GM18498 (cell line): ENCODE results near the gene PDGFRB.

ENCODE experiments used
- ATAC-seq: cut with Tn5 transposase; IDR thresholded peaks from one replicate; pipeline ENCODE4 v1.9.1; 2021; ENCODE audit warnings: mild to moderate bottlenecking, moderate library complexity; ENCODE audit not compliant: unreplicated experiment

Gene PDGFRB

DNA sequence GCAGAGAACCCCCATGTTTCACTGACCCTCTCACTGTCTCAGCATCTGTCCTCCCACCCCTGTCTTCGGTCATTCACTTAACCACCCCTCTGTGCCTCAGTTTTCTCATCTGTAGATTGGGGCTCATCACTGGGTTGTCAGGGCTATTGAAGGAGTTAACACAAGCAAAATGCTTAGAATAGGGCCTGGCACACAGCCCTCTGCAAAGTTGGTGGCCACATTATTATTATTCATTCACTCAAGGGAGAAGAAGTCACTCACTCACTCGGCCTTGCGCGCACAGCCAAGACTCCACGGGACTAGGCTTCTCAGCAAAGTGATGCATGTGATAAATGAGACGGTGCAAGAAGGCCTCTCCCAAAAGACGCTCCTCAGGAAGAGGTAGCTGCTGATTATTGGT, 8.0 kb downstream of the PDGFRB start:
- no peak for ATAC-seq

DNA sequence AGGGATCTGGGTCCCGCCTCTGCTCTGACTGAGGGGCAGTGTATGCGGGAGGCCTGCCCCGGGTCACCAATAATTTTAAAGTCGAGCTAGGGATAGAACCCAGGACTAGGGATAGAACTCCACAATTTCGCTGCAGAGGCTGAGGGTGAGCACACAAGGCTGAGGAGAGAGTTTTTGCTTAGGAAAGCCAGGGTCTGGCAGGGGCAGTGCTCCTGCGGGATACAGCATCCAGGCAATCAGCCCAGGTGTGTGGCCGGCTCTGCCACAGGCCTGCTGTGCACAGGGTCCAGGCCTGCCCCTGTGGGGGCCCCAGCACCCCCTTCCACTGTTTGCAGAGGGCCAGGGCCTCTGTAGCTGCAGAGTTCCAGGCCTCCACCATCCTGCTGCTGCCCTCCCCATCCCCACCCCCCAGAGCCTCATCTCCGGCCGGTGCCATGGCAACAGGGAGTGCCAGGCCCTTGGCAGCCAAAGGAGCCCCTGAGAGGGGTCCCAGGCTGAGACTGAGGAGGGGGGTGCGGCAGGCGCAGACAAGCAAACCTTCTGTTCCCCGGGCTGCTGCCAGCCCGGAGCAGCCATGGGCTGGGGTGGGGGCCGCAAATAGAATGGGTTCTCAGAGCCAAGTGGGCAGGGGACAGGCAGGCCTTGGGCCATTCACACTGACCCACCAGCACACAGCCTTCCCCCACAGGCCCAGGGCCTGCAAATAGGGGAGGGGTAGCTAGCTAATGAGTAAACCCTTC, 8.6 kb downstream of the PDGFRB start:
- no peak for ATAC-seq

- ATAC-seq = no peak
Measured at GRCh38 chr5:150146235-150146634, 9.4 kb downstream of the PDGFRB start.

DNA sequence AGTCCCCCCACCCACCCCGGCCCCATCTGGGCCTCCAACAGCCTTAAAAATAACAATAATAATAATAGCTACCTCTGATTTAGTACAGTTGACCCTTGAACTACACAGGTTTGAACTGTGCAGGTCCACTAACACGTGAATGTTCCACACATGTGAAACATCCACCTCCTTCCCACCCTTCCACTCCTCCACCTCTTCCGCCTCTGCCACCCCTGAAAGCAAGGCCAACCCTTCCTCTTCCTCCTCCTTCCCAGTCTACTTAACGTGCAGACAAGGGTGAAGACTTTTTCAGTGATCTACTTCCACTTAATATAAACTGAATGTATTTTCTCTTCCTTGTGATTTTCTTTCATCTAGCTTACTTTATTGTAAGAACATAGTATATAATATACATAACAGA, 10.8 kb downstream of the PDGFRB start:
- ATAC-seq = no peak

DNA sequence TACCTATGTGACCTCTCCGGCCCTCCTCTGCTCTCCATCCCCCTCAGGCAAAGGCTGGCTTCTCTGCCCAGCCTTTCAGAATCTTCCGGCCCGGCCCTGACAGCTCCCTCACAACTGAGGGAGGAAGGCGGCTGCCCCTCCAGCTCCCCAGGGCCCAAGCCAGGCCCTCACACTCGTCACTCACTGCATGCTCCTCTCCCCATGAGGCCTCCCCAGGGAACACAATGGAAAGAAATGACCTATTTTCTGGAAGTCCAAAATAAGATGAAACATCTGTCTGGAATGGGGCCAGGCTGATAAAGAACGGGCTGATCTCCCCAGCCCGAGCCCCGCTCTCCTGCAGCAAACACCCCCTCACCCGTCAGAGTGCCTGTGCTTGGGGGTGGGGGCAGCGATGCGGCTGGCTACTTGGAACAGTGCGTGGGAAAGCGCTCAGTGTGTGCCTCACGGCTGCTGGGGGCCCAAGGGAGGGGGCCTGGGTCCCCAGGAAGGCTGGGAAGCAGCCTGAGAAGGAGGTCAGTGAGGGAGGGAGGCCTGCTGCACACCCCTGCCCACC, 11.3 kb downstream of the PDGFRB start:
- ATAC-seq = no peak

DNA sequence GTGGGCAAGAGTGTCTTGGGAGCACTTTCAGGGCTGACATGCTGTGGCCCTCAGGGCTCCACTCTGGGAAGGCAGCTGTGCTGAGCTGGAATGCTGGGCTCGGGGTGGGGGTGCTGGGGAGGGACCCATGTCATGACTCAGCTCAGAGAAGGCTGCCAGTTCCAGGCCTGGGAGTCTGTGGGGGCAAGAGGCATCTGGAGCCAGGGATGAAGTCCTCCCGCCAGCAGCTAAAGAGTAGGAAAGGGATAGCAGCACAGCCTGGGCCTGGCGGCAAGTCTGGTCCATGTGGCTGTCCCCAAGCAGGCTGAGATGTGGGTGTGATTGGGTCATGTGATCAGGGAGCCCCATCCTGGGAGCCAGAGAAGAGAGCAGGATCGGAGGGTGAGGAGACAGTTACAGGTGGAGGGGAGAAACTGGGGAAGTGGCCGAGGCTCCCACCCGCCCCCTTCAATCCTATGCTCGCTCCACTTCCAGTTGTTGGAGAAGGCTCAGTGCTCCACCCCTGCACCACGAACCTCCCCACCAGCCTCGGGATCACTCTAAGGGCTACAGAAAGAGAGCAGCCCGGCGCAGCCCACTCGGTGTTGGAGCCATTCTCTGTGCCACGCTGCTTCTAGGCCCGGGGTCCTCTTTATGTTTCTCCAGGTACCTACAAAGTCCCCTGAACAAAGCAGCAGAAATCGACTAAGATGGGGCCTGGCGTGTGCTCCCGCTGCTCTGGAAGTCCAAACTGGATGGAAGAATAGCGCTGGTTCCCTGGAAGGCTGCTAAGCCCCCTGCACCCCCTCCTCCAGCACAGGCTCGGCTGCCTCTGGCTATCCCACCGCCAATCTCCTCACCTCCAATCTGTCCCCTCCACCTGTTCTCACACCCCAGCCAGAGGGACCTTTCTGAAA, 12.0 kb downstream of the PDGFRB start:
- no peak for ATAC-seq

DNA sequence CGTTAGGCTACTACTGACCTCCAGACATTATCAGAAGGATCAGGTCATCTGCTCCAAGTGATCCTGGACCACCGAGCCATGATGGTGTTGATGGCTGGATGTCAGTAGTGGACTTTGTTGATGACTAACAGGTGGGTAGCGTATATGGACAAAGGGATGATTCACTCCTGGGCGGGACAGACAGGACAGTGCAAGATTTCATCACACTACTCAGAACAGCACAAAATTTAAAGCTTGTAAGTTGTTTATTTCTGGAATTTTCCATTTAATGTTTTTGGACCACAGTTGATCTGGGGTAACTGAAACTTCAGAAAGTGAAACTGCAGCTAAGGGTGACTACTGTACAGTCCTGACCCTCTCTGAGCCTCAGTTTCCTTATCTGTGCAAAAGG, 12.7 kb downstream of the PDGFRB start:
- ATAC-seq = no peak

DNA sequence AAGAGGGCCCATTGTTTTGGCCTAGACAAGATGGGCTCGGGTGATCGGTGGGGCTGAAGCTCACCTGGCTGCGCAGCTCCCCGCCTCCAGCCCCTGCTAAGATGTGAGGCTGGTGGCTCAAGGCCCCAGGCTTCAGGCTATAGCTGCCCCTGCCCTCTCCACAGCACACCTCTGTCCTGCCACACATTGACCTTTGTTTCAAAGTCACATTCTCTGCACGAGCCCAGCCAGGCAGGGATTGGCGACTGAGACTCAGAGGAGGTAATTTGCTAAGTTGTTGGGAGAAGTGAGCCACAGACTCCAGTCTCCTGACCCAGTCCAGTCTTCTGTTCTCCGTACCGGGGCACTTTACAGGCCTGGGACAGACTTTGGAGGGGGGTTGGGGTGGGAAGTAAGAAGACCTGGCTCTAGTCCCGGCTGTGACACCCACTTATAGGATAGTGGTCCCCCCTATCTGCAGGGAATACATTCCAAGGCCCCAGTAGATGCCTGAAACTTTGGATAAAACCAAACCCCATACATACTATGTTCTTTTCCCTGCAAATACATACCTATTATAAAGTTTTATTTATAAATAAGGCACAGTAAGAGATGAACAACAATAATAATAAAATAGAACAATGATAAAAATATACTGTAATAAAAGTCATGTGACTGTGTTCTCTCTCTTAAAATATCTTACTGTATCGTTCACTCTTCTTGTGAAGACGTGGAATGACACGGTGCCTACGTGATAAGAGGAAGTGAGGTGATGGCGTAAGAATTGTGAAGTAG, 13.3 kb downstream of the PDGFRB start:
- no peak for ATAC-seq

- ATAC-seq = no peak
Measured at GRCh38 chr5:150141544-150142184, 14.0 kb downstream of the PDGFRB start.

GRCh38 chr5:150140830-150141229, 14.8 kb downstream of the PDGFRB start:
- no peak for ATAC-seq

DNA sequence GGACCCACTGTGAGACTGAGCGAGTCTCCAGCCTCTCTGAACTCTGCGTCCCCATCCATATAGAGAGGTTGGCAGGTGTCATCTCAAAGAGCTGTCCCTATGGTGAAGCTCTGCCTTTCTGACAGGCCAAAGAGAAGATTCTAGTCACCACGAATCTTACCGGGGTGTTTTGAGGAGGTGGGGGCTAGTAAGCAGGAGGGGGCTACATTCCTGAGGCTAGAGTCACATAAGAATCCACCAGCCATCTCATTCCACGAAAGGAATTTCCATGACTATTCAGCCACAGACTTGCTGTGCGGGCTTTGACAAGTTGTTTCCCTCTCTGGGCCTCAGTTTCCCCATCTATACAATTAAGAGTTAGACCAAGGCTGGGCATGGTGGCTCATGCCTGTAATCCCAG, 16.3 kb downstream of the PDGFRB start:
- ATAC-seq = no peak

DNA sequence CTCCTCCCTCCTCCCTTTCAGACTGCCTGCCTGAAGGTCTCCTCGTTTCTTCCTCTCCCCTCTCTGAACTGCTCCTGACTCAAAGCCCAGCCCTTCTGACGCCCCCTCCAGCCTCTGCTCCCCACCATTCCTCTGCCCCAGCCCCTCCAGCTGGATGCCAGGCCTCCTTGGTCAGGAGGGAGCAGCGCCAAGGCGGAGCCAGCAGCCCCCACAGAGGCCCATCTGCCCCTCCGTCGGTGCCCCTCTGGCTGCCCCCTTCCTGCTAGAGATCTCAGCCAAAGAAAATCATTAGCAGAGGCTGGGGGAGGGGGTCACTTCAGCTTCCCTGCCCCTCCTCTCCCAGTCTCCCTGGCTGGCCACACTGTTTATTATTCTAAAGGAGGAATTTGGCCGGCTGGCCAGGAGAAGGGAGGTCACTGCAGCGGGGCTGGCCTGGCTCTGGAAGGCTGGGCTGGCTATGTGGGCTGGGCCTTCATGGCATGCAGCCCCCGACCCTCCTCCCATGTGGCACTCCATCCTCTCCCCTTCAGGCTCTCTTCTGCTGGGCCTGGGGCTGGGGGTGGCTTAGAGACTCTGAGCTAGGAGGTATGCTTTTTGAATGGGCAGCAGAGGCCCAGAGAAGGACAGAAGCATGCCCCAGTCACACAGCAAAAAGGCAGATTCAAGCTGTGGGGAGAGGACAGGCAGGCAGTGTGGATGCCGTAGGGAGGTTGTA, 16.9 kb downstream of the PDGFRB start:
- no peak for ATAC-seq

DNA sequence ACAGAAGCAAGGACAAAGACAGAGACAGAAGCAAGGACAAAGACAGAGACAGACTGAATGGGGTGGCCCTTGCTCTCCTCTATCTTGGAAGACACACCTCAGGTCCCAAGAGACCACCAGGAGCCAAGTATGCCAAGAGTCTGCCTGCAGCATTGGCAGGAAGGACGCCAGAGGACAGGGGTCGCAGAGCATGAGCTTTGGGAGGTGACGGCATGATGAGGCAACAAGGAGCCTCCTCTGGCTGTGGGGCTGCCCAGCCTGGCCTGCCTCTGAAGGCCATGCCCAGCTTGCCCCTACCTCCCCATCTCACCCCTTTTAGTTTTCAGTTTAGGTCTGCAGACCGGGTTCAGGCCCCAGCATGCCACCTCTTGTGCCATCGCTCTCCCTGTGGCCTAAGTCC, 17.6 kb downstream of the PDGFRB start:
- ATAC-seq = no peak

- ATAC-seq = no peak
Measured at GRCh38 chr5:150137168-150137957, 18.3 kb downstream of the PDGFRB start.

DNA sequence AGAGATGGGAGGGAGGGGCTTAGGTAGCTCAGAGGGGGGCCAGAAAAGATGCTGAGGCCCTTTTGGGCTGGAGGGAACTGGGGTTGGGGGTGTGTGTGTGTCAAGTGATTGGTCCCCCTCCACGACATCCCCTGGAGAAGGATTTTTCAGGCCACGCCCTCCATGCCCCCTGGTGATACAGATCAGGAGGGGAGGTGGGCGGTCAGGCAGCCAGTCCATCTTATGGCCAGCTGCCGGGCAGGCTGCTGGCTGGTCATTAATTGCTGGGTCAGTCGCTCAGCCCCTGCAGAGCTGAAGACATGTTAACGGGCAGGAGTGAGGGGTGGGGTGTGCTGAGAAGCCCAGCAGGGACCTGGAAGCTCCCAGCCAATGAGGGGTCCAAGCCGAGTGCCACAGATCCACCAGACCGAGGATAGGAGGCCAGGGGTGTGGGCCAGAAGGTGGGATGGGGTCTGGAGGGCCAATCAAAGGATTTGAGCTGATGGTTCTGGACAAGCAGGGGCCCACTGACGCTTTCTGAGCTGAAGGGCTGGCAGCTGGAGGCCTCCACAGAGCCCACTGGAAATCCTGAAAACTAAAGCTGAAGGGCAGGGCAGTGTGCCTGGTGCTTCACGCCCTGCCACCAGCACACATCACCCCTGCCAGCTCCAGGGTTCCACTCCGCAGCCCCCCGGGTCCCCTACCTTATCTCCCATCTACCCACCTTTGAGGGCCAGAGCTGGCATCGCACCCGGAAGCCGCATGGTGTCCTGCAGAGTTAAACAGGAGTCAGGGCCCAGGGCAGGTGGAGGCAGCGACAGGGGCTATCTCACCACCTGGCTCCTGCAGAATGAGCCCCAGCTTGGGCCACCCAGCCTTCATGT, 19.1 kb downstream of the PDGFRB start:
- ATAC-seq = no peak

GRCh38 chr5:150135557-150136304, 19.9 kb downstream of the PDGFRB start:
- no peak for ATAC-seq

DNA sequence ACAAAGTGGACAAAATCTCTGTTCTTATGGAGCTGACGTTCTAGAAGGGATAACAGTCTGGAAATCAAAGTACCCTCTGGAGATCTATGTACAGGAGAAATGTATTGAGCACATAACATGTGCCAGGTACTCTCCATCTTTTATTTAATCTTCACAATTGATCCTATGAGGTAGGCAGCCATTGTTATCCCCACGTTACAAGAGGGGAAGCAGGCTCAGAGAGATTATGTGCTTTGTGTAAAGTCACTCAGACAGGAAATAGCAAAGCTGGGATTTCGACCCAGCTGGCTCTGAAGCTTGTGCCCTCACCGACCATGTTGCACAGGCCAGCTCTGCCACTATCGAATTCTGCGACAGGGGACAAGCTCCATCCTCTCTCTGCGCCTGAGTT, 21.5 kb downstream of the PDGFRB start:
- ATAC-seq = no peak
